ENCODE measurements around the gene COX14. TPM values are rescaled to one million over a fixed set of nuclear protein-coding genes. Genes with fewer than 3 reads are reported as not detected.
"Not testable (repeated sequence)": the region's sequence is repeated elsewhere in the genome, so short reads cannot be mapped to it uniquely, and the experiment has no call there.

The COX14 gene
- 41.7 and 44.0 TPM in 2 replicates for total RNA-seq (2014; rRNA removed)
- polyA plus RNA-seq (2012) = 97.3 TPM

DNA sequence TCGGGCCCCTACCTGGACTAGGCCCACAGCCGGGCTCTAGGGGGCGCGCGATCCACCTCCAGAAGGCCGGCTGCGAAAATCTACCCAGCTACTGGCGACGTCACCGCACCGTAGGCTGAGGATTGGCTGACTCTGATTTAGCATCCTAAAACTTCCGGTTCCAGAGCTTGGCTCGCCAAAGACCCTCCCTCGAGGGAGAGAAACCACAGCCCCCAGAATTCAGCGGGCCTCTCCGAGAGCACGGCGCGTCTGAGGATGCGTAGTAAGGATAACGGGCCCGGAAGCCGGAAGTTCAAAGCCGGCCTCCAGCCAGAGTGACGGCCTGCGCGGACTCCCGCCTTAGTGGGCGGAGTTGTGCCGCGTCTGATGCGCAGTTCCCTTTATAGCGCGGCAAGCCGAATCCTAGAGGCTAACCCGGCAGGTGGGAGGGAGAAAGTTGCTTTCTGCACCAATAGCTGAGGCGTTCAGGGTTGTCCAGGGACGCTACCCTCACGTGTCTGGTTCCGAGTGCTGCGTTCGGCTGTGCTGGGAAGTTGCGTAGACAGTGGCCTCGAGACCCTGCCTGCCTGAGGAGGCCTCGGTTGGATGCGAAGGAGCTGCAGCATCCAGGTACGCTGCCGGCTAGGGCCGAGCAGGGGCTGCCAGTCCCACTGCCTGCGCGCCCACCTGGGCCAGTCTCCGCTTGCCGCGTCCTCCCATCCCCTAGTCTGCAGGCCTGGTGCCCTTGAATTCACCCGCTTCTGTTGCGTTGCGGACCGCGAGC is at the start of gene COX14:
Gene COX14 (plus strand): TSS at position 544 of the 763 bp plus-strand sequence. CDS start 7,808 bp downstream, outside the sequence.
- peak; percentile 100 for DNase-seq (ENCODE audit: low read depth)

DNA sequence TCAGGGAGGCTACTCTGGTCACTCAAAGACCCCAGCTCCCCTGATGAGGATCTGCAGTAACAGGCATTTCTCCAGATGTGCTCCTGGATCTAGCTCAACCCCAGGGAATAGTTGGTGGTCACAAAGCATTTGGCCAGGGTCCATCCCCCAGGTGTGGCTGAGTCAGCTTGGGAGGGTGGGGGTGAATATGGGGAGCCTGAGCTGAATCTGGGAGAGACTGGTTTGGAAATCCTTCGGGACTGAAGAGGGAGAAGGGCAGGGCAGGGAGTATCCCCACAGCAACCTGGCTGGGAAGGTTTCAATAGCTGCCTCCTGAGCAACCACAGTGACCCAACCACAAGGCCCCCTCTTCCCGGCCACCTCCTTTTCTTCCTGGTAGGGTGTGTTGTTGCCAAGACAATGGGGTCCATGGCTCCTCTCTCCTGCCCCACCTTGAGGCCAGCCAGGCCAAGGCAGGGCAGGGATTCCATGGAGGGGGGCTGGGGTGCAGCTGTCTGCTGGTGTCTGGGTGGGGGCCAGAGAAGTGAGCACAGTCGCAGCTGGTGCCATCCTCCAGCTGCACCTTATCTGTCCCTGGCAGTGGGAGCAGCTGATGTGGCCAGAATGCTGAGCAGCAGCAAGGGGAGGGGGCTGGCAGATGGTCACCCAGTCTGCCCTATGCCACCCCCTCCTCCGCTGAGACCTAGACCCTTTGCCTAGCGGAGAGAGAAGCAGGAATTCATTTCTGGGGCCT is 49.1 kb upstream of the COX14 start:
- peak; percentile 36 for DNase-seq (ENCODE audit: low read depth)

DNA sequence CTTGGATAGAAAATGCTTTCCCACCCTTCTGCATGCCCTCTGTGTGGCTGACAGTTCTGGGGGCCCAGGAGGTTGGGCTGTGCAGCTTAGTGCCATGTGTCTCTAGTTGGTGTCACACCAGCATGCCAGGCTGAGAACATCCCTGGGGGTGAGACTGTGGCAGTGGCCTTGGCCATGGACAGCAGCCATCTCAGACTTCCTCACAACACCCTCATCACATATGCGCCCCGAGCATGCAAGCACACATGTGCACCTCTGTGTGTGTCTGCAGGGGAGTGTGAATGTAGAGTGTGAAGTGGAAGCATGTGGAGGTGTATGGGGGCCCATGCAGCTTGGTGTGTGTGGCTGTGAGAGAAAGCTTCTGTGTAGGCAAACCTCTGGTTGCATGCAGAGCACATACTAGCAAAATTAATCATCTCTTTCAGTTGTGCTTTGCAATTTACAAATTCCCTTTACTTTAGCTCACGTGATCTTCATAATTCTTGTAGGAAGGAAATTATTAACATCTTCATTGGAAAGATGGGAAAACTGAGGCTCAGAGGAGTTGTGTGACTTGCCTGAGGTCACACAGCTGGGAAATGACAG is 46.2 kb upstream of the COX14 start:
- DNase-seq (ENCODE audit: low read depth) = no peak

DNA sequence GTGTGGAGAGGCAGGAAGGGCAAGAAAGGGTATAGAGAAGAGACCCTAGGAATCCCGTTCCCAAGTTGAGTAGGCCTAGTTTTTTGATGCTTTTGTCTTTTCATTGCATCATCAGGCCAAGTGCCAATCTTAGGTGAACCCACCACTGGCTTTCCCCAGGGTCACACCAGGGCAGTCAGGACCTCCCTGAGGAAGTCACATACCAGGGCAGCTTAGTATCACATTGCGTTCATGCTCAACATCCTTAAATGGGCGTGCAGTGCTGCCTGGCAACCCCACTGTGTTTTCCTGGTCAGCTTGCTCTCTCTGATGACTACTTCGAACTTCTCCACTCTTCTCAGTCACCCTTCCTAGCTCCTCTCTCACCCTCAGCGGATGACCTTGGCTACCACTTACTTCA is 45.6 kb upstream of the COX14 start:
- peak; percentile 72 for DNase-seq (ENCODE audit: low read depth)

DNA sequence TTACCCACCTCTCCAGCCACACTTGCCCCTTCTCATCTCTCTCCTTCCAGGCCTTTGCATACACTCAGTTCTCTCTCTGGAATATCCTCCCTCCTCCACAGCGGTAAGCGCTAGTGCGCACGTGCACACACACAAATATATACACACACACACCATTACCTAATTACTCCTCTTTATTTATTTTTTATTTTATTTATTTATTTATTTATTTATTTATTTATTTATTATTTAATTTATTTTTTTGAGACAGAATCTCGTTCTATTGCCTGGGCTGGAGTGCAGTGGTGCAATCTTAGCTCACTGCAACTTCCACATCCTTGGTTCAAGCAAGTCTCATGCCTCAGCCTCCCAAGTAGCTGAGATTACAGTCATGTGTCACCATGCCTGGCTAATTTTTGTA is 43.0 kb upstream of the COX14 start:
- no peak for DNase-seq (ENCODE audit: low read depth)

DNA sequence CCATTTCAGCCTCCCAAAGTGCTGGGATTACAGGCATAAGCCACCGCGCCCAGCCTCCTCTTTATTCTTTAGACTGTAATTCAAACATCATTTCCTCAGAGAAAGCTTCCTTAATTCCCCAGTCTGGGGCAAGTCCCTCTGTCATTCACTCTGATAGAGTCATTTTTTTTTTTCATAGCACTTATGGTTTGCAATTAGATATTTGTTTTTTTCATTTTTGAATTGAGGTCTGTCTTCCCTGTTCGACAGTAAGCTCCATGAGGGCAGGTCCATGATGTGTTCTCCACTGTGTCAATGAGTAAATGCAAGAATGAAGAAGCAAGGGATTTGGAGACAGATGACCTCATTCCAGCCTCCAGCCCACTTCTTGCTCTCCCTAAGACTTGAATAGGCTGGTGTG is 42.5 kb upstream of the COX14 start:
- DNase-seq (ENCODE audit: low read depth) = no peak

DNA sequence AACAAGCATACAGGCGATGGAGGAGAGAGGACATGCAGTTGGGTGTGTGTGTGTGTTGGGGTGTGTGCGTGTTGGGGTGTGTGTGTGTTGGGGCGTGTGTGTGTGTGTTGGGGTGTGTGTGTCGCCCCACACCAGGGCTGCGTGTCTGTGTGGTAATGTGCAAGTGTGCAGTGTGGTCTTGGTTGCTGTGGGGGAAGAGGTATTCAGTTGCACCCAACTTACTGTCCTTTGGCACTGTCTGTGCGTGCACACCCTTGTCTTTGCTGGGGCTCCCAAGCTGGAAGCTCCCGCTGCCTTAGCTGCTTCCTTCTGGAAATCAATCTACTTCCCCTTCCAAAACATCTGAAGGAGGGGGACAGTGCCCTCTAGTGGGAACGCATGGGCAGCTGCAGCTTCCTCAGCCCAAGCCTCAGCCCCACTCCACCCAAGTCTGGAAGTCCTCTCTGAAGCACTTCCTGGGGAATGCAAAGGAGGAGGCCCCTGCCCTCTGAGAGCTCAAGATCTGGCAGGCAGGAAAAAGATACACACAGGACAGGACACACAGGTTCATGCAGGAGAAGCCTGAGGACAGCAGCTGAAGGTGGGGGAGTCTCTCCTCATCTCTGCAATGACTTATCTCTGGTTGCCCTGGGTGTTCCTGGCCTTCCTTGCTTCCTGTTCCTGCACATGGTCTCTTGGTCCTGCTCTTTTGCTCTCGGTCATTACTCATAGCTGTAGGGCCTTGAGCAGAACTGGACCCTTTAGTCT is 41.5 kb upstream of the COX14 start:
- DNase-seq (ENCODE audit: low read depth) = peak; percentile 79

DNA sequence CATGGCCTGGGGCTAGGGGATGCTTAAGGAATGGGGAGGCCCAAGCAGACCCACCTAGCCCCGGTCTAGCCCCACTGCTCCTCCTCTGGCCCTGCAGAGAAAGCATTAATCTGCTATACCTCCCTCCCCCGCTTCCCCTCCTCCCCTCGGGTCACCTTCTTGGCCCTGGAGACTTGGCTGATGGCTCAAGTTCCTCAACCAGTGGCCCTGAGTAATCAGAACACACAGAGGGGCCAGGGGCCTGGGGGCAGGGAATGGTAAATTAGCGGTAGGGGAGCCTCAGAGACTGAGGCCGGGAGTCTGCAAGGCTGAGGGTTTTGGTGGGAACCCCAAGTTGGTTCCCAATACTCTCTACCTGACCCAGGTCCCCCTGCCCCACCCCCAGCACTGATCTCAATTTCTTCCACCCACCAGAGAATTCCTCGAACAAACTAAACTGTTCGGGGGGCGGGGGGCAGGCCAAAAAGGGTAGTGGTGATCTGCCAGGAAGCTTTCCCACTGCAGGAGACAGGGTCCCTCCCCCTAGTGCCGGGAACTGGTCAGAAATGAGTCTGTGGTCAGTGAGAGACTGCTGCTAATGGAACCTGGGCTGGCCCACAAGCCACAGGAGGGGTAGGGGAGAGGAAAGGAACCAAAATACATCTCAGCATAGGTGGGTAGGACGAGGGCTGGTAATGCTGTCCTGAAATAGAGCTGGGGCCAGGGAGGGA is 39.7 kb upstream of the COX14 start:
- DNase-seq (ENCODE audit: low read depth) = no peak

DNA sequence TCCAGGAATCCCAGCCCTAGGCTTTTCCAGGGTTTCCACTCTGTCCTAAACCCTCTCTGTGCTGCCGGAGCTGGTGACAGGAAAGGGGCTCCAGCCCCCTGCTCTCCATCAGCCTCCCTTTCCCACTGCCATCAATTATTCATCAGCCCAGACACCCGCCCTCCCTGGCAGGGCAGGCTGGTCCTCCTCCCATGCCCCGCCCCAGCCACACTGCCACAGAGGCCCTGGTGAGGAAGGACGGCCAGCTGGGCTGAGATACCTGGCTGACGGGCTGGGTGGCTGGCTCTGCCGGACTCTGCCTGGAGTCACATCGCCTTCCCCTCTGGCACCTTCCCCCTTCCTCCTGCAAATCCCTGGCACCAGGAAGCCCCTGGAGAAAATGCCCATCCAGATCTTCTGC is 38.8 kb upstream of the COX14 start:
- DNase-seq (ENCODE audit: low read depth) = no peak

DNA sequence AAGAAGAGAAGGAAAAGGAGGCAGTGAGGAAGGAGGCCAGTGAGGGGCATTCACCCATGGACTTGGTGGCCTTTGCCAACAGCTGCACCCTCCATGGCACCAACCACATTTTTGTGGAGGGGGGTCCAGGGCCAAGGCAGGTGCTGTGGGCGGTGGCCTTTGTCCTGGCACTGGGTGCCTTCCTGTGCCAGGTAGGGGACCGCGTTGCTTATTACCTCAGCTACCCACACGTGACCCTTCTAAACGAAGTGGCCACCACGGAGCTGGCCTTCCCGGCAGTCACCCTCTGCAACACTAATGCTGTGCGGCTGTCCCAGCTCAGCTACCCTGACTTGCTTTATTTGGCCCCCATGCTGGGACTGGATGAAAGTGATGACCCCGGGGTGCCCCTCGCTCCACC is 38.3 kb upstream of the COX14 start:
- DNase-seq (ENCODE audit: low read depth) = no peak

DNA sequence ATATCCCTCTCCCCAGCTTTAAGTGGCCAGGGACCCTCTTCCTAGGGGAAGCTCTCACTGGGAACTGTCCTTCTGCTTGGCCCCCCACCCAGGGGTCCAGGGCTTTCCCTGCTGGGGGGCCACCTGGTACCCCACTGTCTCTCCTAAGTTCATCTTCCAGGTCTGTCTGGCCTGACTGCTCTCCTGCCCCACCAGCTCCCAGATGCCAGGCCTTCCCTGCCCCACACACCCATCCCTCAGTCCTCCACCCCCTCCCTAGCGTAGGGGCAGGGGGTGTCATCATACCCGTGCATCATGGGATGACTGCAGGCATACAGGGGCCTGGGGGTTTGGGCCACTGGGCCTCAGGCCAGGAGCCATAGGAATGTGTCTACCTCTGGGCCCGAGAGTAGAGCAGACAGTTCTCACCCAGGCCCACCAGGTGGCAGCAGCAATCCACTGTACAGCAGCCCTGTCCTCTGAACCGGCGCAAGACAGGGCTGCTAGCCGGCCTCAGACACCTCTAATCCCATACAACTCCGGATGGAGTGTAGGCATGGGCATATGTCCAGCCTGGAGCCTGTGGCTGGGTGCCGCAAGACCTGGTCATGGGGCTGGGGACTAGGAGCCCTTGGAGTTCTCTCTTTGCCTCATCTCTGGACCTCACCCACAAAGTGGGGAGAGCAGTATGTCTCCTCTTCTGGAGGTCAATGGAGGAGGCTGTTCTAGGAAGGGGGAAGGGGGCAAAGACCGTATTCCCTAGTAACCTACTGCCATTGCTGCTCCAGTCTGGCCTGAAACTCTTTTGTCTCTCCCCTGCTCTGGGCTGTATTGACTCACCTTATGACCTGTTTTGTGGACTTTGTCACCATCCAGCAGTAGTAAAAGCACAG is 36.9 kb upstream of the COX14 start:
- DNase-seq (ENCODE audit: low read depth) = peak; percentile 77

DNA sequence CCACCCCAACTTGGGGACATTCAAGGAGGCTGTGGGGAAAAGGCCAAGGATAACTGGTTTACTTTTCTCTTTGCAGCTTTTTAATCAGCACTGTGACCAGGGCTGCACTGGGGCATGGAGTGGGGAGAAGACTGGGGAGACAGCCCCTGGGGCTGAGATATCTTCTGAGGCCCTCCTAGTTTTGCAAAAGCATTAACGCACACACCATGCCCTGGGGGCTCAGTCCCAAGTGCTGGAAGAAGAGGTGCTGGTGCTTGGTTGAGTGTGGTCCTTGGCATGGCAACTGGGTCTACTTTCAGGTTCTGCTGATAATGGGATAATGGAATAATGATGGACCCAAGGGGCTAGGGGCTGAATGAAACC is 36.2 kb upstream of the COX14 start:
- DNase-seq (ENCODE audit: low read depth) = no peak

DNA sequence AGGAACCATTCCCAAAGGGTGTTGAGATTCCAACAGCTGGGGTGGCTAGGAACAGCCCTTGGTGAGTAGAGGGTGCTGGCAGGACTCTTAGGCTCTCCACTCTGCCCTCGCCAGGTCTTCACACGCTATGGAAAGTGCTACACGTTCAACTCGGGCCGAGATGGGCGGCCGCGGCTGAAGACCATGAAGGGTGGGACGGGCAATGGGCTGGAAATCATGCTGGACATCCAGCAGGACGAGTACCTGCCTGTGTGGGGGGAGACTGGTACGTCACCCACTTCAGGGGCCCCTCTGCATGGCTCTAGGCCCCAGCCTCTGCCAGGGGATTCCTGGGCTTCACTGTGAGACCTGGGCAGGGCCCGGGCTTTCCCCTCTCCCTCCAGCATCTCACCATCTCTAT is 34.9 kb upstream of the COX14 start:
- DNase-seq (ENCODE audit: low read depth) = no peak

DNA sequence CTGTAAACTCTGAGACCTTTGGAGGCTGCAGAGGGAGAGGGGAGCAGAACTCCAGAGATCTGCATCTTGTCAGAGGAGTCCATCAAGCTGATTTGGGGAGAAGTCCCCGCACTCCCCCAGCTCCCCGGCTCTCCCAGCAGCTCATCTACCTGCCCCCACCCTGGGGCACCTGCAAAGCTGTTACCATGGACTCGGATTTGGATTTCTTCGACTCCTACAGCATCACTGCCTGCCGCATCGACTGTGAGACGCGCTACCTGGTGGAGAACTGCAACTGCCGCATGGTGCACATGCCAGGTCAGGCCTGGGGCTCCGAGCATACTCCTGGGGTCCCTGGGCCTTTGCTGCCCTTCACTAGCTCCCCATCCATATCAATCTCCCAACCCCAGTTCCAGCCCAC is 33.8 kb upstream of the COX14 start:
- no peak for DNase-seq (ENCODE audit: low read depth)

DNA sequence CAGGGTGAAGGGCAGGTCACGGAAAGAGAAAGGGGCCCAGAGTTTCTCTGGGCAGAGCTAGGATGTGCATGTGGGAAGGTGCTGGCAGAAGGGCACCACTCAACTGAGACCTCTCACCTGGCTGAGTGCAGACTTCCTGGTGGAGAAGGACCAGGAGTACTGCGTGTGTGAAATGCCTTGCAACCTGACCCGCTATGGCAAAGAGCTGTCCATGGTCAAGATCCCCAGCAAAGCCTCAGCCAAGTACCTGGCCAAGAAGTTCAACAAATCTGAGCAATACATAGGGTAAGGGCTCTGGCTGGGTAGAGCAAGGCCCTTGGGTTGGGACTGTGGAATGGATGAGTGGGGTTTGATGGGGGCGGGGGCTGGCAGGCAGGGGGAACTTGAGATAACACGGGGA is 32.3 kb upstream of the COX14 start:
- no peak for DNase-seq (ENCODE audit: low read depth)

DNA sequence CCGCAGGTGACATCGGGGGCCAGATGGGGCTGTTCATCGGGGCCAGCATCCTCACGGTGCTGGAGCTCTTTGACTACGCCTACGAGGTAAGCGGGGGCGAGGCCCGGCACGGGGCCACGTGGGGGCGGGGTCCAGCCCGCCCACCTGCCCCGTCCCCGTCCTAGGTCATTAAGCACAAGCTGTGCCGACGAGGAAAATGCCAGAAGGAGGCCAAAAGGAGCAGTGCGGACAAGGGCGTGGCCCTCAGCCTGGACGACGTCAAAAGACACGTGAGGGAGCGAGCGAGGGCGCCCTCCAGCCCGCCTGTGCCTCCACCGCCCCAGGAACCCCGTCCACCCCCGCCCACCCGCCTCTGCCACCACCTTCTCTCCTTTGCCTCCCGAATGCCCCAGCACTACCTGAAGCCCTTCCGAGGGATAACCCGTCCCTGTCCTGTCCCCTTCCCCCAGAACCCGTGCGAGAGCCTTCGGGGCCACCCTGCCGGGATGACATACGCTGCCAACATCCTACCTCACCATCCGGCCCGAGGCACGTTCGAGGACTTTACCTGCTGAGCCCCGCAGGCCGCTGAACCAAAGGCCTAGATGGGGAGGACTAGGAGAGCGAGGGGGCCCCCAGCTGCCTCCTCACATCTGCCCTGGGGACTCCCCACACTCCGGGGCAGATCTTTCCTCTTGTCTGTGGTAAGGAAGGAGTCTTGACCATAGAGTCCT is 30.8 kb upstream of the COX14 start:
- no peak for DNase-seq (ENCODE audit: low read depth)

DNA sequence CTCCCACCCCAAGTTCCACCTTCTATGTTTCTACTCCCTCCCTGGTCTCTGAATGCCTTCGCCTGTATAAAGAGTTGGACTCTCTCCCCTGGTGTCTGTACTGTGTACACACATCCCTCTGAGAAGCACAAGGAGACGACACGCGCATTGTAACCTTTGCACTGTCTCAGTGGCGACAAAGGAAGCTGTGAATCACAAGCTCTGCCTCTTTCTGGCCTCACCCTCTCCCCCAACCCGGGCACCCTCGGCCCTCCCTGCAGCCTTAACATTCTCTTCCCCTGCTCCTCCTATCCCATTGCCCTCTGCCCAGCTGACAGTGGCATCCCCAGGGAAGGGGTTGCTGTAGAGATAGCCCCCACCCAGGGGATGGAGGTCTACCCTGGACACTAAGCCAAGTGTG is 29.4 kb upstream of the COX14 start:
- no peak for DNase-seq (ENCODE audit: low read depth)

DNA sequence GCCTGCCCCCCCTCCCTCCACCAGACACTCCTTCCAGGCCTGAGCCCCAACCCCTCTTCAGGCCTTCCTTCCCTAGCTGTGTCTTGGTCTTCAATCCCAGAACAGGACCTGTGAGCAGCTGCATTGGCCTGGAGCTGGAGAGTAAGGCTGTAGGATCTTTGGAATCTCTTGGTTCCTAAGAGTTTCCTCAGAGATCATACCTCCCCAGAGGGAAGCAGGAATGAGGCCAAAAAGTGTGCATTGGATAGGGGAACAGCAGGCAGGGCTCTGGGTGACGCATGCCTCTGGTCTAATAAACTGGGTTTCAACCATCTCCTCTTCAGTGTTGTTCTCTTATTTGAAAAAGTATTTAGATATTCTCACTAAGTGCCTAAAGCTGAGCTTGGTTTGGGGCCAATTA is 28.7 kb upstream of the COX14 start:
- no peak for DNase-seq (ENCODE audit: low read depth)

DNA sequence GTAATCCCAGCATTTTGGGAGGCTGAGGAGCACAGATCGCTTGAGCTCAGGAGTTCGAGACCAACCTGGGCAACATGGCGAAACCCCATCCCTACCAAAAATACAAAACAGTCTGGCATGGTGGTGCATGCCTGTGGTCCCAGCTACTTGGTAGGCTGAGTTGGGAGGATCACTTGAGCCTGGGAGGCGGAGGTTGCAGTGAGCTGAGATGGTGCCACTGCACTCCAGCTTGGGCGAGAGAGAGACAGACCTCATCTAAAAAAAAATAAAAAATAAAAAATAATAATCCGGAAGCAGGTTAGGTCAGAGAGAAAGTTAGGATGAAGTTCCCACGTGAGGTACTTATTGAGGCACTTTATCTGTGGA is 27.6 kb upstream of the COX14 start:
- DNase-seq (ENCODE audit: low read depth) = not testable (repeated sequence)

All from LHCN-M2 (cell line).